Activated CD4-positive, CD25-positive, alpha-beta regulatory T cell treated with anti-CD3 and anti-CD28 coated beads, Interleukin-2, amount 50 U/mL, for 72 hours (primary cell): ENCODE data around the gene NDUFB2.

Experiments used
- DNase-seq: peaks from one replicate; pipeline ENCODE4 v3.0.0; 2021

Gene NDUFB2

GRCh38 chr7:140745266-140746058, 49.0 kb downstream of the NDUFB2 start:
- no peak for DNase-seq

DNA sequence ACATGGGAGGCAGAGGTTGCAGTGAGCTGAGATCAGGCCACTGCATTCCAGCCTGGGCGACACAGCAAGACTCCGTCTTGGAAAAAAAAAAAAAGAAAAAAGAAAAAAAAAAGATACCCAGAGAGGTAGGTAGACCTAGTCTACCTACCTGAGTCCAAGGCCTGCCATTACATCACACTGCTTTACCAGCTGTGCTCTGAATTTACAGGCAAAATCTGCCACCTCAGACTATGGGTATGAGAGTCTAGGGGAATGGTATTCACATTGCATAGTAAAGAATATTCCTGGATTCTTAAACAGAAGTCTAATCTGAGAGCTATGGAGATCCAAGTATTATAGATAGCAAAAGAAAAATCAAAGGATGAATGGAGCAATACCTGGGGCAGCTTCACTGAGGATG, 50.2 kb downstream of the NDUFB2 start:
- DNase-seq = no peak

- DNase-seq = no peak
Observed at GRCh38 chr7:140752533-140752932, 56.0 kb downstream of the NDUFB2 start.

DNA sequence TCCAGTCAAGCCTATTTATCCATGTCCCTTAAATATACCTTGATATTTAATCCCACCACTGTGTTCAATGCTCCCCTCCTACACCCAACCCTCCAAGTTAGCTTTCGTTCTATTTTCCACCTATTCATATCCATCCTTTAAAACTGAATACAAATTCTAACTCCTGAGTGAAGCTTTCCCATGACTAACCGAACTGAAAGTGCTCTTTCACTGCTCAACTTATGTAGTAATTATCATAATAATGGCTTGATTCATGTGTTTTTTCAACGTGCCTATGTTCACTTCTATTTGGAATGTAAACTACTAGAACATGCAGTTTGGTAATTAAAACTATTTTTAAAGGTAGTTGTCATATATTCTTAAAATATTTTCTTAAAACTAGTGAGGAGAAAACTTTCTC, 58.0 kb downstream of the NDUFB2 start:
- no peak for DNase-seq
